Omental fat pad (tissue), 4 donors: ENCODE data around the gene ATP6AP1. TPM values are rescaled to one million over a fixed set of nuclear protein-coding genes. Genes with fewer than 3 reads are reported as not detected.

Experiments used
- ATAC-seq: fragments of 150-250 bp; one replicate; pipeline ENCODE4 v1.9.1; 2016; ENCODE audit warnings: mild to moderate bottlenecking, moderate library complexity; ENCODE audit not compliant: low FRiP score
- DNase-seq: peaks from one replicate; pipeline ENCODE4 v3.0.0-alpha.2; 2019; ENCODE audit warnings: low spot score
- total RNA-seq, 4 donors: library from RNA; depleted of rRNA; stranded (reverse); fragments of >200 nt; gene quantifications; one replicate each; pipeline ENCODE4 v1.1.0, GENCODE V29; 2016
- TF ChIP-seq, protein P1 (sequence below), 3 donors: fragments of 450-650 bp; IDR thresholded peaks; one replicate each; pipeline ENCODE4 v1.5.1; 2016 to 2017; ENCODE audit warnings: antibody characterized with exemption in 3 of 3, mild to moderate bottlenecking in 3 of 3, moderate library complexity in 2 of 3

ATP6AP1 gene
- total RNA-seq, 4 donors from 2014 or later: 23.8 to 51.8 (median 37.2) TPM

GRCh38 chrX:154445776-154446175, 17.3 kb downstream of the ATP6AP1 start:
- ATAC-seq (no peak), DNase-seq (no peak)
- TF ChIP-seq, protein P1, sequence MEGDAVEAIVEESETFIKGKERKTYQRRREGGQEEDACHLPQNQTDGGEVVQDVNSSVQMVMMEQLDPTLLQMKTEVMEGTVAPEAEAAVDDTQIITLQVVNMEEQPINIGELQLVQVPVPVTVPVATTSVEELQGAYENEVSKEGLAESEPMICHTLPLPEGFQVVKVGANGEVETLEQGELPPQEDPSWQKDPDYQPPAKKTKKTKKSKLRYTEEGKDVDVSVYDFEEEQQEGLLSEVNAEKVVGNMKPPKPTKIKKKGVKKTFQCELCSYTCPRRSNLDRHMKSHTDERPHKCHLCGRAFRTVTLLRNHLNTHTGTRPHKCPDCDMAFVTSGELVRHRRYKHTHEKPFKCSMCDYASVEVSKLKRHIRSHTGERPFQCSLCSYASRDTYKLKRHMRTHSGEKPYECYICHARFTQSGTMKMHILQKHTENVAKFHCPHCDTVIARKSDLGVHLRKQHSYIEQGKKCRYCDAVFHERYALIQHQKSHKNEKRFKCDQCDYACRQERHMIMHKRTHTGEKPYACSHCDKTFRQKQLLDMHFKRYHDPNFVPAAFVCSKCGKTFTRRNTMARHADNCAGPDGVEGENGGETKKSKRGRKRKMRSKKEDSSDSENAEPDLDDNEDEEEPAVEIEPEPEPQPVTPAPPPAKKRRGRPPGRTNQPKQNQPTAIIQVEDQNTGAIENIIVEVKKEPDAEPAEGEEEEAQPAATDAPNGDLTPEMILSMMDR (IDR thresholded peaks at IDR 0.05): no peak

DNA sequence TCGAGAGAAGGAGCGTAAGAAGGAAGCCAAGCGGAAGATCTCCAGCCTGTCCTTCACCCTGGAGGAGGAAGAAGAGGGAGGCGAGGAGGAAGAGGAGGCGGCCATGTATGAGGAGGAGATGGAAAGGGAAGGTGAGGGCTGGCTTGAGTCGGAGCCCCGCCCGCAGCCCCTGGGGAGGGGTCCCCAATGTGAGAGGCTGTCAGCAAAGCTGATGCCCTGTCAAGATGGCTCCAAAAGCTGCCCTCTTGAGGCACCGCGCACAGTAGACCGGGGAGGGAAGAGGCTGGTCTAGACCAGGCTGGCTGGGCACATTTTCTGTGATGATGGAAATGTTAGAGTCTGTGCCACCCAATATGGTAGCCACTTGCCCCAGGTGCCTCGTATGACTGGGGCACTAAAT, 18.0 kb downstream of the ATP6AP1 start:
- DNase-seq (no peak), ATAC-seq (no peak)
- TF ChIP-seq, protein P1 (IDR thresholded peaks at IDR 0.05): no peak

GRCh38 chrX:154448484-154448883, 20.0 kb downstream of the ATP6AP1 start:
- TF ChIP-seq, protein P1 (IDR thresholded peaks at IDR 0.05): no peak
- no peak for ATAC-seq
- DNase-seq: no peak

- TF ChIP-seq, protein P1 (IDR thresholded peaks at IDR 0.05): no peak
- ATAC-seq (no peak), DNase-seq (no peak)
Observed at GRCh38 chrX:154449618-154450017, 21.1 kb downstream of the ATP6AP1 start.

DNA sequence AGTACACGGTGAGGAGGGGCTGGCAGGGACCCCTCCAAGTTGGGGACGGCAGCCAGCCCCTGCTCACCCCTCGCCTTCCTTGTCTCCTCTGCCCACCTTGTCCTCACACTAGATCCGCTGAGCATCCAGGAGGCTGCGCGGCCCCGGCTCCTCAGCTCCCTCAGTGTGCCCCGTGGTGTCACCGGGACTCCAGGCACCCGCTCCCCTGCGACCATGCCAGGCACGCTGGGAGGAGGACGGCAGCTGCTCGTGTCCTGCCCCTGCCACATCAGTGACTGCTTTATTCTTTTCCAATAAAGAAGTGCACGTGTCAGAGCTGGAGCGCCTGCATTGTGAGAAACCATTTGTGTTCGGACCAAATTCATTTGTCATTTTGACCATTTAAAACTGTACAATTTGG, 21.8 kb downstream of the ATP6AP1 start:
- TF ChIP-seq, protein P1 (IDR thresholded peaks at IDR 0.05): no peak
- ATAC-seq (no peak), DNase-seq (no peak)

GRCh38 chrX:154452823-154453222, 24.3 kb downstream of the ATP6AP1 start:
- DNase-seq (no peak), ATAC-seq (no peak)
- TF ChIP-seq, protein P1 (IDR thresholded peaks at IDR 0.05): no peak

DNA sequence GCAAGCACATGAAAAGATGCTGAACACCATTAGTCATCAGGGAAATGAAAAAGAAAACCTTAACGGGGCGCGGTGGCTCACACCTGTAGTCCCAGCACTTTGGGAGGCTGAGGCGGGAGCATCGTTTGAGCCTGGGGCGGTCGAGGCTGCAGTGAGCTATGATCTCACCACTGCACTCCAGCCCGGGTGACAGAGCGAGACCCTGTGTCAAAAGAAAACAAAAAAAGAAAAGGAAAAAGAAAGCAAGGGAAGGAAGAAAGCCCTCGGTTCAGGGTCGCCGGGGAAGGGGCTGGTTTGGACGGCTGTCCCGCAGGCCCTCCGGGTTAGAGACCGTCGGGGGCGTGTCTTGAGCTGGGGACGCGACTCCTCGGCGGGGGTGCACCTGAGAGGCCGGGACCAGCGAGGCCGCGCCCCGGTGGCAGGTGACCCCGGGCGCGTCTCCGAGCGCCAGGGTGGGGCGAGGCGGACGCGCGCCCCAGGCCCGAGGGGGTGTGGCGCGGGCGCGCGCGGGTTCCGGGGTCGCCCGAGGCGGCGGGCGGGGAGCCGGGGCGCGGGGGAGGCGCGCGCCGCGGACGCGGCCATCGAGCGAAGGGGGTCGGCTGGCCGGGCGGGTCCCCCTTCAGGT, 29.1 kb downstream of the ATP6AP1 start:
- DNase-seq (no peak), ATAC-seq (peak; percentile 25)
- TF ChIP-seq, protein P1 (IDR thresholded peaks at IDR 0.05): no peak
